ENCODE results near the gene PHACTR4. TPM values are rescaled to one million over a fixed set of nuclear protein-coding genes. Genes with fewer than 3 reads are reported as not detected.
"Not testable (repeated sequence)": the region's sequence is repeated elsewhere in the genome, so short reads cannot be mapped to it uniquely, and the experiment has no call there.

The PHACTR4 gene
- total and polyA plus RNA-seq, 9 donors: 10.3 to 33.0 (median 27.0) TPM

DNA sequence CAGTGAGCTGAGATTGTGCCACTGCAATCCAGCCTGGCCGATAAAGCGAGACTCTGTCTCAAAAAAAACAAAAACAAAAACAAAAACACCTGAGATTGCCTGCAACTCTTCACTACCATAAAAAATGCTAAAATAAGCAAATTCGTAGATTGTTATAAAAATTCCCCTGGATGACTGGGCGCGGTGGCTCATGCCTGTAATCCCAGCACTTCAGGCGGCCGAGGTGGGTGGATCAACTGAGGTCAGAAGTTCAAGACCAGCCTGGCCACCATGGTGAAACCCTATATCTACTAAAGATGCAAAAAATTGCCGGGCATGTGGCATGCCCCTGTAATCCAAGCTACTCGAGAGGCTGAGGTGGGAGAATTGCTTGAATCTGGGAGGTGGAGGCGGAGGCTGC, 30.0 kb upstream of the PHACTR4 start:
- Histone ChIP-seq H3K27ac (ENCODE audit: low read length) (no peak overlapping the region), H3K27me3 (ENCODE audit: control insufficient read depth, insufficient read depth, low read length) (no peaks in the 10 kb centered on the region), H3K9me3 (replicated peaks; ENCODE audit: control insufficient read depth, low read depth, low read length) (no peaks in the 10 kb centered on the region), H3K4me3 (ENCODE audit: low read length) (no peak overlapping the region), H3K36me3 (ENCODE audit: control insufficient read depth, insufficient read depth, low read length) (peaks cover 4% of the 10 kb centered on the region), H3K4me1 (ENCODE audit: control insufficient read depth, insufficient read depth, low read length) (no peaks in the 10 kb centered on the region)
- DNase-seq: no peak
- WGBS (ENCODE audit: insufficient coverage): 81% methylated on average over 5 of the region's 10 CpGs

DNA sequence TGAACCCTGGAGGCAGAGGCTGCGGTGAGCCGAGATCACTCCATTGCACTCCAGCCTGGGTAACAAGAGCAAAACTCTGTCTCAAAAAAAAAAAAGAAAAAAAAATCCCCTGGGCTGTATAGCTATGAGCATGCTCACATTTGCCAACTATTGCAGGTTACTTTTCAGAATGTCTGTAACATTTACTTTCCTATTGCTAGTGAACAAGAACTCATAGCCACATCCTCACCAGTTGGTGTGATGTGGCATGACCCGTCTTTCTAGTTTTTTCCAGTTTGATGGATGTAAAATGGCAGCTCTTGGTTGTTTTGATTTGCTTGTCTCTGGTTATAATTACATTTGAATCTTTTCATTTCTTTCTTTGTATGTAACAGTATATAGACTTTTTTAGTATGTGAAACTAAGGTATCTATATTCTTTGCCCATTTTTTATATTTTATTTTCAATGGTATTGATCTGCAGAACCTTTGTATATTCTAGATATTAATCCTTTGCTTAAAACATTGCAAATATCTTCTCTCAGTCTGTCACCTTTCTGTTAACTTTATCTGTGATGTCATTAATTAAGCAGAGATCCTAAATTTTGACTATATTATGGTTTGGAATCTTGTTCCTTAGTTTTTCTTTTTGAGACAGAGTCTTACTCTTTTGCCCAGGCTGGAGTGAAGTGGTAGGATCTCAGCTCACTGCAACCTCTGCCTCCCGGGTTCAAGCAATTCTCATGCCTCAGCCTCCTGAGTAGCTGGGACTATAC, 29.1 kb upstream of the PHACTR4 start:
- no peak overlapping the region for H3K27ac ChIP-seq (ENCODE audit: low read length)
- no peaks in the 10 kb centered on the region for H3K4me1 ChIP-seq (ENCODE audit: control insufficient read depth, insufficient read depth, low read length)
- H3K36me3 ChIP-seq (ENCODE audit: control insufficient read depth, insufficient read depth, low read length): no peaks in the 10 kb centered on the region
- H3K9me3 ChIP-seq (replicated peaks; ENCODE audit: control insufficient read depth, low read depth, low read length): no peaks in the 10 kb centered on the region
- WGBS (ENCODE audit: insufficient coverage): no CpG with 5 or more reads among the region's 4 CpGs
- no peaks in the 10 kb centered on the region for H3K27me3 ChIP-seq (ENCODE audit: control insufficient read depth, insufficient read depth, low read length)
- no peak for DNase-seq
- H3K4me3 ChIP-seq (ENCODE audit: low read length): no peak overlapping the region

DNA sequence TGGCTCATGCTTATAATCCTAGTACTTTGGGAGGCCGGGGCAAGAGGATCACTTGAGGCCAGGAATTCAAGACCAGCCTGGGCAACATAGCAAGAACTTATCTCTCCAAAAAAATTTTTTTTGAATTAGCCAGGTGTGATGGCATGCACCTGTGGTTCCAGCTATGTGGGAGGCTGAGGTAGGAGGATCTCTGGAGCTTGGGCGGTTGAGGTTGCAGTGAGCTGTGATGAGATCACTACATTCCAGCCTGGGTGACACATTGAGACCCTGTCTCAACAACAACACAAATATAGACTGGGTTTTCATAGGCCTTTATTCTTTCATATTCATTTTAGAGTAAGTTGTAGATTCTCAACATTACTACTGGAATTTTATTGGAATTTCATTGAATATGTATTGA, 27.9 kb upstream of the PHACTR4 start:
- Histone ChIP-seq H3K4me1 (ENCODE audit: control insufficient read depth, insufficient read depth, low read length) (no peaks in the 10 kb centered on the region), H3K36me3 (ENCODE audit: control insufficient read depth, insufficient read depth, low read length) (no peaks in the 10 kb centered on the region), H3K27ac (ENCODE audit: low read length) (no peak overlapping the region), H3K27me3 (ENCODE audit: control insufficient read depth, insufficient read depth, low read length) (no peaks in the 10 kb centered on the region), H3K9me3 (replicated peaks; ENCODE audit: control insufficient read depth, low read depth, low read length) (no peaks in the 10 kb centered on the region), H3K4me3 (ENCODE audit: low read length) (no peak overlapping the region)
- WGBS (ENCODE audit: insufficient coverage): no CpG with 5 or more reads among the region's 2 CpGs
- DNase-seq: no peak

DNA sequence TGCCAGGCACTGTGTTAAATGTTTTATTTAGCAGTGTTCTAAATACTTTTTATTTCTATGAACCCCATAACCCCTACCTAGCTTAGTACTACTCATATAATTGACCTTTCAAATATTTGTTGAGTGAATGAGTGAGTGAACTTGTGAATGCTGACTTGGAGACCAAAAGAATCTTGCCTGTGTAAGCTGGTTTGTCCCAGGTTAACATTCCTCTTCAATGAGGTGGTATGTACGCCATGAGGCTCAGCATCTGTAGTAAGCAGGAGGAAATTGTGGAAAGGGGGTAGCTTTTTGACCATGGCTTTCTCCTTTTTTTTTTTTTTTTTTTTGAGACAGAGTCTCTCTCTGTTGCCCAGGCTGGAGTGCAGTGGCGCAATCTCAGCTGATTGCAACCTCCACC, 26.1 kb upstream of the PHACTR4 start:
- no peak overlapping the region for H3K4me3 ChIP-seq (ENCODE audit: low read length)
- no peaks in the 10 kb centered on the region for H3K4me1 ChIP-seq (ENCODE audit: control insufficient read depth, insufficient read depth, low read length)
- H3K27ac ChIP-seq (ENCODE audit: low read length): no peak overlapping the region
- H3K36me3 ChIP-seq (ENCODE audit: control insufficient read depth, insufficient read depth, low read length): no peaks in the 10 kb centered on the region
- WGBS (ENCODE audit: insufficient coverage): no CpG with 5 or more reads among the region's 2 CpGs
- no peaks in the 10 kb centered on the region for H3K27me3 ChIP-seq (ENCODE audit: control insufficient read depth, insufficient read depth, low read length)
- DNase-seq: no peak
- H3K9me3 ChIP-seq (replicated peaks; ENCODE audit: control insufficient read depth, low read depth, low read length): no peaks in the 10 kb centered on the region

DNA sequence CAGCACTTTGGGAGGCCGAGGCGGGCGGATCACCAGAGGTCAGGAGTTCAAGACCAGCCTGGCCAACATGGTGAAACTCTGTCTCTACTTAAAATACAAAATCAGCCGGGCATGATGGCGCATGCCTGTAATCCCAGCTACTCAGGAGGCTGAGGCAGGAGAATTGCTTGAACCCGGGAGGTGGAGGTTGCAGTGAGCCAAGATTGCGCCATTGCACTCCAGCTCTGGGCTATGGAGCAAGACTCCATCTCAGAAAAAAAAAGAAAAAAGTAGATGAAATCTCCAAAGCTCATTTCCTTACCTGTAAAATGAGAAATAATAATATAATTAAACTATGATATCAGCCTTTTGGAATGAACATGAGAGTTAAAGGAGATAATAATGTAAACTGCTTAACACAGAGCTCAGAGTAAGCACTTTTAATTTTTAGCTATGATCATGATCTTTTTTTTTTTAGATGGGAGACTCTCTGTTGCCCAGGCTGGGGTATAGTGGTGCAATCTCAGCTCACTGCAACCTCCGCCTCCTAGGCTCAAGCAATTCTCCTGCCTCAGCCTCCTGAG, 16.2 kb upstream of the PHACTR4 start:
- H3K36me3 ChIP-seq (ENCODE audit: control insufficient read depth, insufficient read depth, low read length); H3K4me3 ChIP-seq (ENCODE audit: low read length); H3K4me1 ChIP-seq (ENCODE audit: control insufficient read depth, insufficient read depth, low read length); H3K27me3 ChIP-seq (ENCODE audit: control insufficient read depth, insufficient read depth, low read length); DNase-seq; H3K9me3 ChIP-seq (replicated peaks; ENCODE audit: control insufficient read depth, low read depth, low read length); H3K27ac ChIP-seq (ENCODE audit: low read length): not testable (repeated sequence)
- 91% methylated on average over 5 of the region's 8 CpGs for WGBS (ENCODE audit: insufficient coverage)

DNA sequence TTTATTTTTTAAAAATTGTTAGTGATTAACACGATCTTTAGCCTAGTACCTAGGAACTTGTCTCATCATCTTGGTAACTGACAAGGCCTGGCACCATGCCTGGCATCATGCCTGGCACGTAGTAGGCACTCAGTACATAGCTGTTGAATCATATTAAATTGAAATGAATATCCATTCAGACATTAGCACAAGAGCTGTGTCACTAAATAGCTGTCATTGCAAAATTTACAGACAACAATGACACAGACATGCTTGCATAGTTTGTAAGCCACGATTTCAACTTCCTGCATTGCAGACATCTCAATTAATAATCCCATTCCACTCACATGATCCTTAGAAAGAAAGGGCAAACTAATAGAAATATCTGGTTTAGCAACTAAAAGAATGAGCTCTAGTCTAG, 15.4 kb upstream of the PHACTR4 start:
- no CpG with 5 or more reads among the region's 3 CpGs for WGBS (ENCODE audit: insufficient coverage)
- no peaks in the 10 kb centered on the region for H3K27me3 ChIP-seq (ENCODE audit: control insufficient read depth, insufficient read depth, low read length)
- no peaks in the 10 kb centered on the region for H3K4me1 ChIP-seq (ENCODE audit: control insufficient read depth, insufficient read depth, low read length)
- H3K4me3 ChIP-seq (ENCODE audit: low read length): no peak overlapping the region
- no peak for DNase-seq
- H3K9me3 ChIP-seq (replicated peaks; ENCODE audit: control insufficient read depth, low read depth, low read length): no peaks in the 10 kb centered on the region
- no peaks in the 10 kb centered on the region for H3K36me3 ChIP-seq (ENCODE audit: control insufficient read depth, insufficient read depth, low read length)
- no peak overlapping the region for H3K27ac ChIP-seq (ENCODE audit: low read length)

DNA sequence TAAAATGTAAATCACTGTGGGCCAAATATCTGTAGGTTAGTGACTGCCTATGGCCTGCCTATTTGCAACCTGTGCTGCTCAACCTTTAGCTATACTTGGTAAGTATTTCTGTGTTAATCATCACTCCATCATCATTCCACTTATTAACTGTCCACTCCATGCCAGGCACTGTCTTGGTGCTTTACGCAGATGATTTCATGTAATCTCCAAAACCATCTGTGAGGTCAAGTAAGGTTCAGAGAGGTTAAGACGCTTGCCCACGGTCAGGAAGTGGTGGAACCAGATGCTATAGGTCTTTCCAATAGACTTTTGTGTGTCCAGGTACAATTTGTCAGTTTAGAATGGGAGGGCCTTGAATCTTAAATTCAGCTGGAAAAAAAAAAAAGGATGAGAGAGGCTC, 10.8 kb upstream of the PHACTR4 start:
- H3K4me1 ChIP-seq (ENCODE audit: control insufficient read depth, insufficient read depth, low read length): no peaks in the 10 kb centered on the region
- H3K27ac ChIP-seq (ENCODE audit: low read length): no peak overlapping the region
- H3K27me3 ChIP-seq (ENCODE audit: control insufficient read depth, insufficient read depth, low read length): no peaks in the 10 kb centered on the region
- no peak overlapping the region for H3K4me3 ChIP-seq (ENCODE audit: low read length)
- H3K36me3 ChIP-seq (ENCODE audit: control insufficient read depth, insufficient read depth, low read length): no peaks in the 10 kb centered on the region
- no peaks in the 10 kb centered on the region for H3K9me3 ChIP-seq (replicated peaks; ENCODE audit: control insufficient read depth, low read depth, low read length)
- no peak for DNase-seq
- 35% methylated on average over 2 of the region's 3 CpGs for WGBS (ENCODE audit: insufficient coverage)

DNA sequence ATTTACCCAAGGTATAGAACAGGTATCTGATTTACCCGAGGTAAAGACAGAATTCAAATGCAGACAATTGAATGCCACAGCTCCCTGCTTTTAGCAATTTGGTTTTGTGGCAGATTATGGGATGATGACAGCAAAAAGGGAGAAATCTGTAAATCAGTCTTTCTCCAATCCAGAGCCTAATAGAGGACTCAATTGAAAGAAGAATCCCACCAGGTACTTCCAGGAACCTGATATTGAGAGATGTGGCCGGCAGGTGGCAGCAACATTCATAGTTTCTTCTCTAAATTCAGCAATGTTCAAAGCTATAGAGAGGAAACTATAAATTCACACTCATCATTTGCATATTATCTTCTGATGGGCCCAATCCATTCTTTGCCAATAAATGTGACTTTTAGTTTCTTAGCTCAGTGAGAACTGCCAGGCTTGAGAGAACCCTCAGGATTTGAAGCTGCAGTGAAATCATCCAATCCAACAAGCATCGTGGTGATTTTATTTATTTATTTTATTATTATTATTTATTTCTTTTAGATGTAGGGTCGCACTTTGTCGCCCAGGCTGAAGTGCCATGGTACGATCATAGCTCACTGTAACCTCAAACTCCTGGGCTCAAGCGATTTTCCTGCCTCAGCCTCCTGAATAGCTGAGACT, 9.8 kb upstream of the PHACTR4 start:
- Histone ChIP-seq H3K4me3 (ENCODE audit: low read length) (no peak overlapping the region), H3K27ac (ENCODE audit: low read length) (no peak overlapping the region), H3K36me3 (ENCODE audit: control insufficient read depth, insufficient read depth, low read length) (no peaks in the 10 kb centered on the region), H3K27me3 (ENCODE audit: control insufficient read depth, insufficient read depth, low read length) (no peaks in the 10 kb centered on the region), H3K9me3 (replicated peaks; ENCODE audit: control insufficient read depth, low read depth, low read length) (no peaks in the 10 kb centered on the region), H3K4me1 (ENCODE audit: control insufficient read depth, insufficient read depth, low read length) (no peaks in the 10 kb centered on the region)
- peak; percentile 69 for DNase-seq
- no CpG with 5 or more reads among the region's 7 CpGs for WGBS (ENCODE audit: insufficient coverage)

DNA sequence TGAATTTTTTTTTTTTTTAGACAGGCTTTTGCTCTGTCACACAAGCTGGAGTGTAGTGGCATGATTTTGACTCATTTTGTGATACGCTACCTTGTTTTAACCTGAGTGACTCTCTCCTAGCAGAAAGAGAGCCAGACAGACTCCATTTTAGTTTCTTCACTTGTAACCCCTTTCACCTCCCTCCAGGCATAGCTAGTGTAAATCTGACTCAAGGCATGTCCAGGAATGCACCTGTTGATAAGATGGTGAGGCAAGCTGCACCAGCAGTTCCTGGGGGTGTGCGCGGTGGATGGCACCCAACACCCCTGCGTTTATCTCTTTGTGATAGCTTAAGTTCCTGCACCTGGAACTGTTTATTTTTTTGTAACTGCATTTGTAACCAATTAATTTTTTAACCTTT, 4.7 kb upstream of the PHACTR4 start:
- Histone ChIP-seq H3K4me3 (ENCODE audit: low read length) (no peak overlapping the region), H3K4me1 (ENCODE audit: control insufficient read depth, insufficient read depth, low read length) (peaks cover 2% of the 10 kb centered on the region), H3K36me3 (ENCODE audit: control insufficient read depth, insufficient read depth, low read length) (no peaks in the 10 kb centered on the region), H3K9me3 (replicated peaks; ENCODE audit: control insufficient read depth, low read depth, low read length) (no peaks in the 10 kb centered on the region), H3K27ac (ENCODE audit: low read length) (no peak overlapping the region), H3K27me3 (ENCODE audit: control insufficient read depth, insufficient read depth, low read length) (no peaks in the 10 kb centered on the region)
- WGBS (ENCODE audit: insufficient coverage): no CpG with 5 or more reads among the region's 4 CpGs
- DNase-seq: no peak

DNA sequence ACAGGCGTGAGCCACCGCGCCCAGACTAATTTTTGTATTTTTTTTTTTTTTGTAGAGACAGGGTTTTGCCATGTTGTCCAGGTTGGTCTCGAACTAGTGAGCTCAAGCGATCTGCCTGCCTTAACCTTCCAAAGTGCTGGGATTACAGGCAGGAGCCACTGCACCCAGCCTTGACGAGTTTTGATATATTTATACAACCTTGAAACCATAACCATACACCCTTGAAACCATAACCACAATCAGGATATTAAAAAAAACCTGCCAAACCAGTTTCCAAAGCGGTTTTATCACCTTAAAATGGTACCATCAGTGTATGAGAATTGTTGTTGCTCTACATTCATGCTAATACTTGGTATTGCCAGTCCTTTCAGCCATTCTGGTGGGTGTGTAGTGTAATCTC, 3.7 kb upstream of the PHACTR4 start:
- Histone ChIP-seq H3K9me3 (replicated peaks; ENCODE audit: control insufficient read depth, low read depth, low read length) (no peaks in the 10 kb centered on the region), H3K36me3 (ENCODE audit: control insufficient read depth, insufficient read depth, low read length) (no peaks in the 10 kb centered on the region), H3K4me1 (ENCODE audit: control insufficient read depth, insufficient read depth, low read length) (peaks cover 10% of the 10 kb centered on the region), H3K4me3 (ENCODE audit: low read length) (no peak overlapping the region), H3K27me3 (ENCODE audit: control insufficient read depth, insufficient read depth, low read length) (no peaks in the 10 kb centered on the region), H3K27ac (ENCODE audit: low read length) (no peak overlapping the region)
- no CpG with 5 or more reads among the region's 7 CpGs for WGBS (ENCODE audit: insufficient coverage)
- DNase-seq: no peak
